GM12878 (cell line): ENCODE data around the gene DTX1. TPM values are rescaled to one million over a fixed set of nuclear protein-coding genes. Genes with fewer than 3 reads are reported as not detected.

ENCODE experiments used
- ATAC-seq: fragments of 200-7000 bp; cut with Tn5 transposase; 3 replicates; pipeline ENCODE4 v1.9.1; 2020; ENCODE audit warnings: mild to moderate bottlenecking, moderate library complexity
- BruUV-seq: library from RNA; stranded (reverse); fragments of 400-500 nt; replicated peaks from 2 replicates; lab custom pipeline; 2021; lab: Mats Ljungman, UMichigan
- CTCF ChIA-PET: fragments of 300-600 bp; sonication (Branson Sonifier 250); formaldehyde crosslinking; extraction: SDS; loops from one replicate; lab custom pipeline; 2021; ENCODE audit warnings: inconsistent platforms; lab: Yijun Ruan, JAX
- POLR2A ChIA-PET: fragments of 350-600 bp; formaldehyde crosslinking; extraction: SDS; loops from one replicate; lab custom pipeline; 2021; ENCODE audit warnings: inconsistent platforms; lab: Charles Lee
- RAD21 ChIA-PET: fragments of 300-600 bp; sonication (Branson Sonifier 250); formaldehyde crosslinking; loops from one replicate; lab custom pipeline; 2023; ENCODE audit warnings: antibody characterized with exemption; ENCODE audit not compliant: unreplicated experiment; lab: Charles Lee
- SMC1A ChIA-PET: fragments of 300-600 bp; sonication (Branson Sonifier 250); formaldehyde crosslinking; loops from one replicate; lab custom pipeline; 2023; ENCODE audit not compliant: unreplicated experiment, uncharacterized antibody; lab: Charles Lee
- DNase-seq: peaks from one replicate; pipeline ENCODE4 v3.0.0-alpha.2; 2011; ENCODE audit warnings: low read depth, low spot score
- FAIRE-seq: peaks from 3 replicates; lab custom pipeline; 2011; peaks lifted over from hg19 to GRCh38; lab: Jason Lieb, UNC
- H2AFZ ChIP-seq: 2 replicates; pipeline ENCODE4 v1.6.0; 2011; ENCODE audit warnings: low read depth, low read length, control low read depth; ENCODE audit not compliant: control insufficient read depth
- H3K27ac ChIP-seq: 2 replicates; pipeline ENCODE4 v1.5.1; 2011; ENCODE audit warnings: control low read depth; ENCODE audit not compliant: control insufficient read depth, insufficient read depth
- H3K27me3 ChIP-seq, 2 experiments: replicated peaks in 1 of 2; 2 replicates each; pipeline versions ENCODE4 v1.6.0 to v1.6.1; 2011; ENCODE audit warnings: low read length in 1 of 2; ENCODE audit not compliant: control insufficient read depth in 2 of 2, insufficient read depth in 2 of 2
- H3K36me3 ChIP-seq, 2 experiments: 2 replicates each; pipeline ENCODE4 v1.5.1; 2011; ENCODE audit warnings: low read length in 1 of 2; ENCODE audit not compliant: control insufficient read depth in 2 of 2, insufficient read depth in 2 of 2
- H3K4me1 ChIP-seq: 2 replicates; pipeline ENCODE4 v1.6.1; 2011; ENCODE audit warnings: mild to moderate bottlenecking, low read length, moderate library complexity, mixed read lengths; ENCODE audit not compliant: control insufficient read depth, insufficient read depth
- H3K4me2 ChIP-seq: 2 replicates; pipeline ENCODE4 v1.6.0; 2011; ENCODE audit warnings: control low read depth; ENCODE audit not compliant: control insufficient read depth, insufficient read depth
- H3K4me3 ChIP-seq: fragments of 200-600 bp; sonication (generic); 2 replicates; pipeline ENCODE4 v1.5.1; 2016
- H3K79me2 ChIP-seq: 2 replicates; pipeline ENCODE4 v1.6.0; 2011; ENCODE audit warnings: low read length; ENCODE audit not compliant: control insufficient read depth, insufficient read depth
- H3K9ac ChIP-seq: 2 replicates; pipeline ENCODE4 v1.8.0; 2011; ENCODE audit warnings: low read length, control low read depth, mixed read lengths; ENCODE audit not compliant: control insufficient read depth, insufficient read depth
- H3K9me3 ChIP-seq: replicated peaks from 3 replicates; pipeline ENCODE4 v1.5.1; 2011; ENCODE audit warnings: mild to moderate bottlenecking, low read length; ENCODE audit not compliant: control insufficient read depth, insufficient read depth
- H4K20me1 ChIP-seq: 2 replicates; pipeline ENCODE4 v1.6.0; 2011; ENCODE audit not compliant: control insufficient read depth, insufficient read depth
- BRCA1 ChIP-seq: IDR thresholded peaks from 2 replicates; pipeline ENCODE4 v1.6.1; 2011; ENCODE audit warnings: low read depth, low read length, improper control_type of control experiment
- CBFB ChIP-seq: IDR thresholded peaks from 2 replicates; pipeline ENCODE4 v1.6.1; 2016; ENCODE audit warnings: antibody characterized with exemption, low read depth
- CBX3 ChIP-seq: fragments of 200-600 bp; sonication (generic); IDR thresholded peaks from 2 replicates; pipeline ENCODE4 v1.6.1; 2016; ENCODE audit warnings: low read depth, borderline replicate concordance
- IRF3 ChIP-seq: fragments of 450-650 bp; IDR thresholded peaks from 2 replicates; pipeline ENCODE4 v1.6.1; 2014; ENCODE audit warnings: mild to moderate bottlenecking
- KLF5 ChIP-seq: fragments of 450-650 bp; IDR thresholded peaks from 2 replicates; pipeline ENCODE4 v1.6.1; 2014; ENCODE audit warnings: mild to moderate bottlenecking; ENCODE audit not compliant: partially characterized antibody
- NFYA ChIP-seq: IDR thresholded peaks from 2 replicates; pipeline ENCODE4 v1.6.1; 2011; ENCODE audit warnings: low read depth, mild to moderate bottlenecking, low read length, improper control_type of control experiment, borderline replicate concordance
- PKNOX1 ChIP-seq: fragments of 450-650 bp; IDR thresholded peaks from 2 replicates; pipeline ENCODE4 v1.6.1; 2016; ENCODE audit warnings: mild to moderate bottlenecking
- POLR2AphosphoS2 ChIP-seq: IDR thresholded peaks from 2 replicates; pipeline ENCODE4 v1.6.1; 2011; ENCODE audit warnings: low read depth, mild to moderate bottlenecking, low read length, improper control_type of control experiment, moderate library complexity
- REST ChIP-seq: IDR thresholded peaks from 2 replicates; pipeline ENCODE4 v1.6.1; 2012; ENCODE audit warnings: mild to moderate bottlenecking, low read depth, low read length
- RFX5 ChIP-seq: IDR thresholded peaks from 2 replicates; pipeline ENCODE4 v1.6.1; 2011; ENCODE audit warnings: low read depth, low read length, improper control_type of control experiment
- SMARCA5 ChIP-seq: fragments of 450-650 bp; IDR thresholded peaks from 2 replicates; pipeline ENCODE4 v1.6.1; 2017; ENCODE audit warnings: mild to moderate bottlenecking
- SRF ChIP-seq, 2 experiments: IDR thresholded peaks; 2 replicates each; pipeline ENCODE4 v1.6.1; 2011; ENCODE audit warnings: low read depth in 2 of 2, low read length in 2 of 2, mild to moderate bottlenecking in 1 of 2, moderate library complexity in 1 of 2
- TCF12 ChIP-seq: IDR thresholded peaks from 2 replicates; pipeline ENCODE4 v1.6.1; 2011; ENCODE audit warnings: low read depth, mild to moderate bottlenecking, low read length
- ZNF217 ChIP-seq: fragments of 450-650 bp; IDR thresholded peaks from 2 replicates; pipeline ENCODE4 v1.6.1; 2017; ENCODE audit warnings: antibody characterized with exemption, mild to moderate bottlenecking
- WGBS: methylation state at CpG from one replicate; pipeline ENCODE4 v1.1.6; 2016; ENCODE audit warnings: low lambda C conversion rate; ENCODE audit not compliant: insufficient replicate concordance, insufficient coverage; ENCODE audit errors: missing lambda C conversion rate; 5-methylcytosine and 5-hydroxymethylcytosine counted together
- in situ Hi-C: fragments of 300-500 bp; cut with MboI; formaldehyde crosslinking; loops from 9 replicates; pipeline ENCODE4 v1.14.3; 2018; ENCODE audit warnings: mixed read lengths
- intact Hi-C: fragments of 100-400 bp; cut with micrococcal nuclease; formaldehyde crosslinking; loops from one replicate; pipeline ENCODE4 v1.14.2; 2022; ENCODE audit not compliant: unreplicated experiment
- polyA plus RNA-seq, 11 experiments: library from polyadenylated mRNA; depleted of rRNA in 4 of 11; unstranded in 6 of 11; stranded (reverse) in 5 of 11; fragments of >200 nt; fragmentation: Nextera tagmentation in 4 of 11; fragmentation: Illumina TruSeq in 1 of 11; extraction: Ambion mirVana in 4 of 11; extraction: Trizol in 1 of 11; gene quantifications; 1 replicate in 1 of 11; 2 replicates in 10 of 11; pipeline versions ENCODE4 v1.2.1 to v1.2.3, GENCODE V29; 2011 to 2016; ENCODE audit warnings: inconsistent platforms in 2 of 11, missing spikeins in 2 of 11, low read depth in 1 of 11
- total RNA-seq, 4 experiments: library from RNA; depleted of rRNA in 3 of 4; stranded (reverse); fragments of >200 nt in 3 of 4; fragmentation: Illumina TruSeq in 1 of 4; extraction: Trizol in 1 of 4; gene quantifications; 2 replicates each; pipeline versions ENCODE4 v1.2.1 to v1.2.3, GENCODE V29; 2013 to 2021
- TF ChIP-seq, protein P1 (sequence below): IDR thresholded peaks from 2 replicates; pipeline ENCODE4 v1.6.1; 2012; ENCODE audit warnings: low read length, inconsistent platforms
- TF ChIP-seq, protein P2 (sequence below): fragments of 450-650 bp; IDR thresholded peaks from 2 replicates; pipeline ENCODE4 v1.6.1; 2017; ENCODE audit warnings: borderline replicate concordance

Gene DTX1
- total and polyA plus RNA-seq, 10 of the 15 experiments (the other 5 are each of a cell fraction or from before 2014, with no cell fraction given), result 0.09 to 2.8 (median 0.66) TPM

GRCh38 chr12:113136990-113137511 lies 80.5 kb downstream of the DTX1 start:
- WGBS, result 64% methylated on average over 6 of the region's 6 CpGs
- intact Hi-C loops (no loop called here), in situ Hi-C loops (no loop called here)
- ChIA-PET RAD21 (interaction anchor here (0.8 to 1.1 kb wide), 2 partner anchors 17 to 63 kb away, joined by 3 read pairs; no protein-coding TSS in a partner anchor), CTCF (interaction anchor here (0.6 to 2.2 kb wide), 6 partner anchors 10 to 91 kb away, joined by 3 to 10 read pairs (median 4); no protein-coding TSS in a partner anchor), POLR2A (no interaction called here), SMC1A (interaction anchor here (1.7 kb wide), 1 partner anchor 16 kb away, joined by 6 read pairs; no protein-coding TSS in a partner anchor)
- FAIRE-seq (no peak), DNase-seq (no peak), ATAC-seq (no peak)
- Histone ChIP-seq H3K79me2 (no peaks in the 10 kb centered on the region), H3K27ac (no peak overlapping the region), H3K27me3 (no peaks in the 10 kb centered on the region; a peak in 2 of 4 replicates), H3K4me2 (no peak overlapping the region), H3K4me1 (no peaks in the 10 kb centered on the region; the same call in 1 of the 2 replicates), H3K9me3 (no peaks in the 10 kb centered on the region), H2AFZ (no peak overlapping the region), H3K4me3 (no peak overlapping the region), H3K9ac (no peak overlapping the region), H3K36me3 (no peaks in the 10 kb centered on the region), H4K20me1 (no peaks in the 10 kb centered on the region)
- BruUV-seq, result no TSS peak
- TF ChIP-seq POLR2AphosphoS2 (no peak), PKNOX1 (no peak), BRCA1 (no peak), SRF (IDR thresholded peaks at IDR 0.05; ENCODE audit: low read depth in 2 of 2, low read length in 2 of 2) (no peak), KLF5 (no peak), ZNF217 (no peak), TCF12 (no peak), IRF3 (no peak), RFX5 (no peak), SMARCA5 (no peak), NFYA (no peak), CBX3 (no peak), CBFB (no peak), REST (no peak)
- TF ChIP-seq, protein P1, sequence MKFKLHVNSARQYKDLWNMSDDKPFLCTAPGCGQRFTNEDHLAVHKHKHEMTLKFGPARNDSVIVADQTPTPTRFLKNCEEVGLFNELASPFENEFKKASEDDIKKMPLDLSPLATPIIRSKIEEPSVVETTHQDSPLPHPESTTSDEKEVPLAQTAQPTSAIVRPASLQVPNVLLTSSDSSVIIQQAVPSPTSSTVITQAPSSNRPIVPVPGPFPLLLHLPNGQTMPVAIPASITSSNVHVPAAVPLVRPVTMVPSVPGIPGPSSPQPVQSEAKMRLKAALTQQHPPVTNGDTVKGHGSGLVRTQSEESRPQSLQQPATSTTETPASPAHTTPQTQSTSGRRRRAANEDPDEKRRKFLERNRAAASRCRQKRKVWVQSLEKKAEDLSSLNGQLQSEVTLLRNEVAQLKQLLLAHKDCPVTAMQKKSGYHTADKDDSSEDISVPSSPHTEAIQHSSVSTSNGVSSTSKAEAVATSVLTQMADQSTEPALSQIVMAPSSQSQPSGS, result no peak
- TF ChIP-seq, protein P2, sequence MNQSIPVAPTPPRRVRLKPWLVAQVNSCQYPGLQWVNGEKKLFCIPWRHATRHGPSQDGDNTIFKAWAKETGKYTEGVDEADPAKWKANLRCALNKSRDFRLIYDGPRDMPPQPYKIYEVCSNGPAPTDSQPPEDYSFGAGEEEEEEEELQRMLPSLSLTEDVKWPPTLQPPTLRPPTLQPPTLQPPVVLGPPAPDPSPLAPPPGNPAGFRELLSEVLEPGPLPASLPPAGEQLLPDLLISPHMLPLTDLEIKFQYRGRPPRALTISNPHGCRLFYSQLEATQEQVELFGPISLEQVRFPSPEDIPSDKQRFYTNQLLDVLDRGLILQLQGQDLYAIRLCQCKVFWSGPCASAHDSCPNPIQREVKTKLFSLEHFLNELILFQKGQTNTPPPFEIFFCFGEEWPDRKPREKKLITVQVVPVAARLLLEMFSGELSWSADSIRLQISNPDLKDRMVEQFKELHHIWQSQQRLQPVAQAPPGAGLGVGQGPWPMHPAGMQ, result no peak
